Stimulated activated CD8-positive, alpha-beta memory T cell treated with anti-CD3 and anti-CD28 coated beads, Interleukin-15, amount 100 ng/mL, for 48 hours (primary cell): Measurements from ENCODE around the gene NQO2.
"Not testable (repeated sequence)": the region's sequence is repeated elsewhere in the genome, so short reads cannot be mapped to it uniquely, and the experiment has no call there.

ENCODE experiments used
- DNase-seq, 2 donors: peaks; one replicate each; pipeline ENCODE4 v3.0.0-alpha.2; 2020; ENCODE audit warnings: low read depth in 2 of 2

The NQO2 gene

DNA sequence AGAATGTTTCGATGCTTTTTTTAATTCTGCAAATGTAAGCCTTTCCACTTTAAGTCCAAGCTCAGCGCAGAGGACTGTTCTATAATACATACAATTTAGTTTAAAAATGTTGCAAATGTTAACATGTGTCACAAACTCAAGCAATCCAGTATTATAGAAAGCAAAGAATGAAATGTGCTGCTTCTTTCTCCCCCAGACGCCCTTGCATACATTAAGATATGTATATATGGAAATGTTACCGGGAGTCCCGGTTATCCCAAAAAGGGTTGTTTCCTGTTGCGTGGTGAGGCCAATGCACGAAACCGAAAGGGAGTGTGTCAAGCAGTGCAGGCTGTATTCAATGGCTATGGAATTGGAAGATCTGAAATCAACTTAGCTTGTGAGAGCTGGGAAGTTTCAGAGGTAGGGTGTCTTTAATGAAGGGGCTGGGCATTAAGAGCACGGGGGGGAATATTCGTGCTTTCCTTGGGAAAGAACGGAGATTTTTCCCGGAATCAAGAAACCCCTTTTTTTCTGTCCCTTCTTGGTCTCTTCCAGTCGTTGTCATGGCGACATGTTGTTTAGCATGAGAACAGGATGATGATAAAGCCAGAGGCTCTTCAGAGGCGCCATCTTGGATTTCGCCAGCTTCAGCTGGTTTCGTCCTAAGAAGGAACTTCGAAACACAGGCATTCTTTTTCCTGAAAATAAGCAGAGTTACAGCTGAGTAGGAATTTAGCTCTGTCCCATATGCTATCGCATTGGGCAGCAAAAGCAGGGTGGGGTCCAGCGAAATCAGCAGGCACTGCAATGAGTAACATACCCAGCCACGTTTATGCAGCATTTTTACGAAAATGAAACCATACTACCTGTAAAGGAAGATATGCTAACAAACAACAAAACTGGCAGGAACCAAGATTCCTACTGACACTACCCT, 10.1 kb upstream of the NQO2 start:
- peak; percentile 53 to 60 for DNase-seq

DNA sequence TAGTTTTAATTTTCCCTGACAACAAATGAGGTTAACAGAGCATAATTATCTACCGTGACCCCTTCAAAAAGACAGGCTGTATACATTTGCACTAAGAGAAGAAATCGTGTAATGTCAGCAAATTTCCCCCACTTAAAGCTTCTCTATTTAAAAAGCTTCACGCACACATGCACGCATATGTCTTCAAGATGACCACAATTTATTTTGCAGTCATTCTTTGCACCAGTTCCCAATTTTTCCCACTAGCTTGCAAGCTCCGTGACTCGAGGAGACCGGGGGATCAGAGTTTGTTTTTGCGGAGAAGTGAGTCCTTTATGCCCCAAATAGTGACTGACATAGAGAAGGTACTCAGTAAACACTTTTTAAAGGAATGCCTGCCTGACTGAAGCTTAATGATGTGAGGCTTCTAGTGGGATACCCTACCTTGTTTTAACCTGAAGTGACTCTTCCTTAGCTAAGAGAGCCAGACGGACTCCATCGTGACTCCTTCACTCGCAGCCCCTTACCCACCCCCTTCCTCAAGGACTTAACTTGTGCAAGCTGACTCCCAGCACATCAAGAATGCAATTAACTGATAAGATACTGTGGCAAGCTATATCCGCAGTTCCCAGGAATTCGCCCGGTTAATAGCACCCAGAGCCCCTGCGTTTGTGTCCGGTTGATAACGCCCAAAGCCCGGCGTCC, 9.3 kb upstream of the NQO2 start:
- no peak for DNase-seq

DNA sequence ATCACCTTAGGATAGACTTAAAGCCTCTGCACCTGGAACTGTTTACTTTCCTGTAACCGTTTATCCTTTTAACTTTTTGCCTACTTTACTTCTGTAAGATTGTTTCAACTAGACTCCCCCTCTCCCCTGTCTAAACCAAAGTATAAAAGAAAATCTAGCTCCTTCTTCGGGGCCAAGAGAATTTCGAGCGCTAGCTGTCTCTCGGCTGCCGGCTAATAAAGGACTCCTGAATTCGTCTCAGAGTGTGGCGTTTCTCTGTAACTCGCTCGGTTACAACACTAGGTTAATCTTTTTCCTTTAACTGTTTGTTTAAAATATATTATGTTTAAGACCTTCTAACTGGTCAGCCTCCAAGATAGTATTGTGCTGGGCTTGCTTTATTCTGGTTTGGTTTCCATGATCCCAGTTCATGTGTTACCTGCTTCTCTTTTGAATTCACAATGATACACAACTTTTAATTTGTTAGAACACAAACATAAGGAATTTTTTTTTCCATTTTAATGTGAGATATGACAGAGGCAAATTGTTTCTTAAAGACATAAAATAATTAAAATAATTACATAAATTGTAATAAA, 8.7 kb upstream of the NQO2 start:
- DNase-seq, result no peak

DNA sequence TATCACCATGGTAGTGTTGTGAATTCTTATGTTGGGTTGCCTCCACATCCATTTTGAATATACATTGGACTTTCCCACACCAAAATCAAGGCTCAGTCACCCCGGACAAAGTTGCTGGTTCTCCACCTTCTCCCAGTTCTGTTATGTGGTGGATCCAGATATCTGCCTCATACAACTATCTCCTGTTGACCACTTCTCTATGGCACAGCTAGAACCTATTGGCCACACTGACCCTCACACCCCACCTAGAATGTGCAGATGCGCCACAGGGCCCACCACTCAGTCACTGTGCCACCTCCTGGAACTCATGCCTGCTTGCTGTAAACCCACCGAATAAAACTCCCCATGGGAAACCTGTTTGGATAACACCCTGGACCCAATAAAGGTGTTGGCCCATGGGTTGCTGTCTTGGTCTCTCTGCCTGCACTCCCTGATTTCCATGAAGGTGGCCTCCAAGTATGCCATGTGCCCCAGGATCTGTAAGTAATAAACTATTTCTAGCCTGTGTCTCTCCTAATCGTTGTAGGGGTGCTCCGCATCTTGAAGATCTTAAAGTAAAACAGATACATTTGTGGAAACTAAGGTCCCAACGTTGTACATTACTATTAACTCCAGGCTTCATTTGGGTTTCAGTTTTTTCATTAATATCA, 7.2 kb upstream of the NQO2 start:
- no peak for DNase-seq

DNA sequence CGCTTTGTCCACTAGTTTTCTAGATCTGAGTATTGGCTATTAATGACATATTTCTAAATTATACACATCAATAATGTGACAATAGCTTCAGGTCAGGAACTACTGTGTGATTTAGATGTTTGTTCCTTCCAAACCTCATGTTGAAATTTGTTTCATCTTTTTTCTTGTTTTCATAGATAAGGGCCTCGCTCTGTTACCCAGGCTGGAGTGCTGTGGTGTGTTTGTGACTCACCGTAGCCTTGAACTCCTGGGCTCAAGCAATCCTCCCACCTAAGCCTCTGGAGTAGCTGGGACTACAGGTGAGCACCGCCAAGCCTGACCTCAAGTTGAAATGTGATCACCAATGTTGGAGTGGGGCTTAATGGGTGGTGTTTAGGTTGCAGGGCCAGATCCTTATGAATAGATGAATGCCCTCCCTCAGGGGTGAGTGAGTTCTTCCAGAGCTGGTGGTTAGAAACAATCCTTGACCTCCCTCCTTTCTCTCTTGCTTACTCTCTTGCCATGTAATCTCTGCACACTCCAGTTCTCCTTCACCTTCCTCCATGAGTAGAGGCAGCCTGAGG, 5.9 kb upstream of the NQO2 start:
- DNase-seq, result no peak

DNA sequence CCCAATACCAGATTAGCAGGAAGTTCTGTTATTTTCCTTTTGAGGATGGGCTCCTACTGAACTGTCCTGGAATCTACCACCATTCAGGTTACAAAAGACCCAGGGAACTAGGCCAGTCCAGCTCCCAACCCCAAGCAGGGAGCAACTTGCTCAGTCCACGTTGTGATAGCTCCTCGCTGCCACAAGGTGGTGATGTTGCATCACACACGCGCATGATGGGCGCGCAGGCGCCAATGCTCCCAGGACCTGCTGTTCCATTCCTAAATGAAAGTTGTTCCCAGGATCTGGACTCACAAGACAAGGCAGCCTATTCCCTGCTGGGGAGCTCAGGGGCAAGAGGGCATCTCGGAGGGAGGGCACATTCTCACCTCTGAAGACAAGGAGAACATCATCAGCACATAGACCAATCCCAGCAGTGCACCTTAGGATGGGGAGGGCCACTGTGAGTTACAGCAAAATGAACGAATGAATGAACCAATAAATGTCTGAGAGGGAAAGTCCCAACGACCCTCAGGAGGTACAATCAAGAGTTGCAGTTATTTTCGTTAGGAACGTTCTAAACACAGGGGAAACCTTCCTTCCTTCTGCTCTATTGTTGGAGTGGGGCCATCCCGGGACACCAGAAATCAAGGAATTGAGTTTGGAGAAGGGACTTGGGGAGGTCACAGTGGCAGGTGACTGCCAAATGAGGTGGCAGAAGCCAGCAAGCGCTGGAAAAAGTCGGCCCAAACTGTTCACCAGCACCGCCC, 1.3 kb upstream of the NQO2 start:
- DNase-seq, result not testable (repeated sequence)

DNA sequence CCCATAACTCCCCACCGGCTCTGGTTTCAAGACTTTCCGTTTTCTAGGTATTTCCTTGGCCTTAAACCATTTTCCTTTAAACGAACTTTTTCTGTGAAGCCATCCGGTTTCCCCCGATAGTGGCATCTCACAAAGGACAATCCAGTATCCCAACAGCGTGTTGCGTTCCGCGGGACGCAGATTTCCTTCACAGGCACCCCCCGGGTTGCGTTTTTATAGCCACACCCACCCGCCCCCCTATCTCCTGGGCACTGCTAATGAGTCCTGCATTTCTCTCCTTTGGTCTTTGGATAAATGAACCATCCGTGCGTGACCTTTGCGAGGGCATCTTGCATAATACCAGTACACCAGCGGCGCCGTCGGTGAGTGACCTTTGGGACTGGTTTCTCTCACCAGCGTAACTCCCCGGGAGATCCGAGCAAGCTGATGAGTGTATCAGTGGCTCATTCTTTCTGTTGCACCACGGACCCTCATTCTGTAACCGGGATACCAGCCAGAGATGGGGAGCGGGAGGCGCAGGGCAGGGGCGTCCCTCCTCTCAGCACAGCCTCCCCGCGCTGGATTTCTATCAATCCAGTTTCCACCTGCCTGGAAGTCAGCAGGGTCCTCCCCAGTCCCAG, 586 bp upstream of the NQO2 start:
- DNase-seq, result peak in 1 of 2 donors; percentile 58

DNA sequence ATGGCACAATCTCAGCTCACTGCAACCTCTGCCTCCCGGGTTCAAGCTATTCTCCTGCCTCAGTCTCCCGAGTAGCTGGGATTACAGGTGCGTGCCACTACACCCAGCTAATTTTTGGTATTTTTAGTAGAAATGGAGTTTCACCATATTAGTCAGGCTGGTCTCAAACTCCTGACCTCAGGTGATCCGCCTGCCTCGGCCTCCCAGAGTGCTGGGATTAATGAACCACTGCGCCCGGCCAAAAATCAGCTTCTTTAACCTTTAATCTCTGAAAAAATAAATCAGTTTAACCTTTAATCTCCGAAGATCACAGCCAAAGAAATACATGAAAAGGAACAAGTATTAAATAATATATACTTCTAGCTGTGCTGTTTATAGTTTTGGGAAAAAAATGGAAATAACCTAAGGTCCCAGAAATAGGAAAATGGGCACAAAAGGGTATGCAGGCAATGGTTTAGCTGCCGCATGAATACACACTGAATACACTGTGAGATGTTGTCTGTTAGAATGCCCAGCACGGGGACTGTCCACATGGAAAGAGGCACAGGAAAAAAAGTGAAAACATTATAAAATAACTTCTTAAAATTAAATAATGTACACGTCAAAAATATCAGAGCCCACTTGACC, 1.6 kb downstream of the NQO2 start:
- no peak for DNase-seq

DNA sequence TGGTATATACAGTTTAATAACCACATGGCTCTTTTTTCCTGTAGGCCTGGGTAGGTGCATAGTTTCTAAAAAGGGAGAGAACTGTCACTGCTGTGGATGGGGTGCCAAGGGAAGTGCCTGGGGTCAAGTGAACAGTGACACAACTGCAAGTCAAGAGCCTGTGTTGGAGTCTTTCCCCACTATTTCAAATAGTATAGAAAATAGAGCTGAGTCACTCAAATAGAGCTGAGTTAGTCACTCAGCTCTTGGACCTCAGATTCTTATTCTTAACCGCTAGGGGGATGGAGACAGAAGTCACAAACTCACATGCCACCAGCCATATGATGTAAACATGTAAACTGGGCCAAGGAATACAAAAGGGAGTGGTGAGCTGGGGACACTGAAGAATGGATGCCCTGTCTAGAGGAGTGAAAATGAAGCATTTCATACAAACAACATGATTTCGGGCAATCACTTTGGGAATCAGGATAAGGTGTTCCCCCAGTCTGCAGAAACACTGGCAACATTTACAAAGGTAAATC, 2.1 kb downstream of the NQO2 start:
- DNase-seq, result no peak

DNA sequence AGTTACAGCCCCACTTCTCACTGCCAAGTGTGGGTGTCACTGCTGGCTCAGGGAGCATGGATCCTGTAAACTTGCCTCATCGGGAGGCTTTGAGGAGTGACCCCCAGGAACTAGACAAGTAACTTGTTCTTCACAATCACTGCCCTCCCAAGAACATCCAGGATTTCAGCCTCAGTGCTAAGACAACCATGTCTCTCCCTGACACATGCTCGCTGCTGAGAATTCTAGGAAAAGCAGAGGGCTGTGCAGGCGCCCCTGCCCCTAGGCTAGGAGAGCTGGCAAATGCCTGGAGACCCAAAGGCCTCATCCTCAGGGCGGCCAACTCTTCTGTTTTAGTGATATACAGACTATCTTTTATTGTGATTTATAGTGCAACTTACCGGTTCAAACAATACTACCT, 3.5 kb downstream of the NQO2 start:
- DNase-seq, result not testable (repeated sequence)

DNA sequence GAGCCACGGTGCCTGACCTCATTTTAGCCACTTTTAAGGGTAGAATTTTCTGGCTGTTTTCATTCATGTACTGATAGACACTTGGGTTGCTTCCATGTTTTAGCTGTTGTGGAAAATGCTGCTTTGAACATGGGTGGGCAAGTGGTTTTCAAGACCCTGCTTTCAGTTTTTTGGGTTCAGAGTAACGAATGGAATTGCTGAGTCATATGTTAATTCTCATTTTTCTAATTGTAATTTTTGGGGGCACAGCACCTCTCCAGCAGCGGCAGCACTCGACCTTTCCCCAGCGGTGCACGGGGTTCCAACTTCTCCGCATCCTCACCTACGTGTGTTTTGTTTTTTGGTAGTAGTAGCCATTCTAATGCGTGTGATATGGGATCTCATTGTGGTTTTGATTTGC, 5.4 kb downstream of the NQO2 start:
- DNase-seq, result no peak

DNA sequence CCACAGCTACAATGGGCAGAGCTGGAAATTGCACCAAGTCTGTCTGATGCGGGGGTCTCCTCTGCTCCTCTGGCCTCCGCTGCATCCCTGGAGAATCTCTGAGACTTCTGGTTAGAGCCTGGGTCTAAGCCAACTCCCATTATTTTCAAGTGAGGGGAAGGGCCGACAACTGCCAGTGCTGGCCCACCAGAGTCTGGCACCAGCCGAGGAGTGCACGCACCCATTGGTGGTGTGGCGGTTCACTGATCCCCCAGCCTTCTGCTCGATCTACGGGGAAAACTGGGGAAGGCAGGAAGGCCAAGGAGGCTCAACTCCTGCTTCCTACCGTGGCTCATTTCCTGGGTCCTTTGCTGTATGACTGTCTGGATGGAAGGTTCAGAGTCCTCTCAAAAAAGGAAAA, 6.2 kb downstream of the NQO2 start:
- DNase-seq, result no peak

DNA sequence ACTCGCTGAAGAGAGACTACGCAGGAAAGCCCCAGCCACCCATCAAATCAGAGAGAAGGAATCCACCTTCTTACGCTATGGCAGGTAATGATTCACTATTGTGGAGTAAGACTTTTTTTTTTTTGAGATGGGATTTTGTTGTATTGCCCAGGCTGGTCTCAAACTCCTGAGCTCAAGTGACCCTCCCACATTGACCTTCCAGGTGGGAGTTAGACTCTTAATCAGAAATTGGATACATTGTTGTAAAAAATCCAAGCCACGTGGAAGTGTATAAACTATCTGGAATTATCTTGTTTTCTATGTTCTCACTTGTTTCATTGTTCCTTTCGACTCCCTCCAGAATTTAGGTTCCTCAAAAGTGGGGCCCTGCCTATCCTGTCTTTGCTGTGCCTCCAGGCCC, 6.8 kb downstream of the NQO2 start:
- DNase-seq, result no peak

DNA sequence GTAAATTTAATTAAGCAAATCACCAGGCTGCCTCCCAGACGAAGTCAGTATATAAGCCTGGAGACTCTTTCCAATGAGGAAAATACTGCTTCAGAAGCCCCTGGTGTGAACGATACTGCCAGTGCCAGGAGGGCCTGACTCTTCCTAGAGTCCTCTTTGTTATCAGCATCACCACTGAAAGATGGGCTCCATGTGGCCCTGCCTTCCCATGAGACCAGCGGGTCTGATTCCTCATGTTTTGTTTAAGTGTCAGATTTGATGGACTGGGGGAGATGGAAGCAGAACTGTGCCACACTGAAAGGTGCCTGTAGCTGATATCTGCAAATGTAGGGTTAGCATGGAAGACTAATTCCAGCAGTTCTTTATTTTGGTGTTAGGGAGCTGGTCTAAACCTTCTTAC, 7.9 kb downstream of the NQO2 start:
- DNase-seq, result no peak

DNA sequence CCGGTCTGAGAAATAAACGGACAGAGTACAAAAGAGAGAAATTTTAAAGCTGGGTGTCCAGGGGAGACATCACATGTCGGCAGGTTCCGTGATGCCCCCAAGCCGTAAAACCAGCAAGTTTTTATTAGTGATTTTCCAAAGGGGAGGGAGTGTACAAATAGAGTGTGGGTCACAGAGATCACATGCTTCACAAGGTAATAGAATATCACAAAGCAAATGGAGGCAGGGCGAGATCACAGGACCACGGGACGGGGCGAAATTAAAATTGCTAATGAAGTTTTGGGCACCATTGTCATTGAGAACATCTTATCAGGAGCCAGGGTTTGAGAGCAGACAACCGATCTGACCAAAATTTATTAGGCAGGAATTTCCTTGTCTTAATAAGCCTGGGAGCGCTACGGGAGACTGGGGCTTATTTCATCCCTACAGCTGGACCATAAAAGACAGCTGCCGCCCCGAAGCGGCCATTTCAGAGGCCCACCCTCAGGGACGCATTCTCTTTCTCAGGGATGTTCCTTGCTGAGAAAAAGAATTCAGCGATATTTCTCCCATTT, 9.1 kb downstream of the NQO2 start:
- DNase-seq, result not testable (repeated sequence)

DNA sequence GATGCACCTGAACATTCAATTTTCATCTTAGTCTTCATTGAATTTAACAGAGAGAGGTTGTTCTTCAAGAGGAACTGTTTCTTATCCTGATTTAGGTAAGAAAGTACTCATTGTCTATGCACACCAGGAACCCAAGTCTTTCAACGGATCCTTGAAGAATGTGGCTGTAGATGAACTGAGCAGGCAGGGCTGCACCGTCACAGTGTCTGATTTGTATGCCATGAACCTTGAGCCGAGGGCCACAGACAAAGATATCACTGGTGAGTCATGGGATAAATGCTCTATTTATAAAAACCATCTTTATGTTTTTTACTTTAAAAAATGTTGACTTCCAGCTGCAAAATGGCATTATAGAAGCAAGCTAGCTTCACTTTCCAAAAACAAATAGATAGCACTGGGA, 10.2 kb downstream of the NQO2 start:
- no peak for DNase-seq

DNA sequence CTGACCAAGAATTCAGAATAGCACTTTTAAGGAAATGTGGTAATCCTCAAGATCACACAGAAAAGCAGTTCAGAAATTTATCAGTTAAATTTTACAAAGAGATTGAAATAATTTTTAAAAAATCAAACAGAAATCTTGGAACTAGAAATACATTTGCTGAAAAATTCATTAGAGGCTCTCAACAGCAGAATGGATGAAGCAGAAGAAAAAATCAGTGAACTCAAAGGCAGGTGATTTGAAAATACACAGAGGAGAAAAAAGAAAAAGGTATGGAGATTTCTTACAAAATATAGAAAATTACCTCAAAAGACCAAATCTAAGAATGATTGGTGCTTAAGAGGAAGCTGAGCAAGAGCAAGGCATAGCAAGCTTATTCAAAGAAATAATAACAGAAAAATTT, 11.5 kb downstream of the NQO2 start:
- no peak for DNase-seq

DNA sequence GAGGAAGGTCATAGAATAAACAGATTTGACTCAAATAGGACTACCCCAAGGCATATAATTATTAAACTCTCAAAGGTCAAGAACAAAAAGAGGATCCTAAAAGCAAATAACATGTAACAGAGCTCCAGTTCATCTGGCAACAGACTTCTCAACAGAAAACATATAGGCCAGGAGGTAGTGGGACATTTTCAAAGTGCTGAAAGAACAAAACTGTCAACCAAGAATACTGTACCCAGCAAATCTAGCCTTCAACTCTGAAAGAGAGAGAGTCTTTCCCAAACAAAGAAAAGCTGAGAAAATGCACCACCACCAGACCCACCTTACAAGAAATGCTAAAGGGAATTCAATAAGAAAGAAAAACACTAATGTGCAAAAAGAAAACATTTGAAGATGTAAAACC, 11.9 kb downstream of the NQO2 start:
- DNase-seq, result no peak

DNA sequence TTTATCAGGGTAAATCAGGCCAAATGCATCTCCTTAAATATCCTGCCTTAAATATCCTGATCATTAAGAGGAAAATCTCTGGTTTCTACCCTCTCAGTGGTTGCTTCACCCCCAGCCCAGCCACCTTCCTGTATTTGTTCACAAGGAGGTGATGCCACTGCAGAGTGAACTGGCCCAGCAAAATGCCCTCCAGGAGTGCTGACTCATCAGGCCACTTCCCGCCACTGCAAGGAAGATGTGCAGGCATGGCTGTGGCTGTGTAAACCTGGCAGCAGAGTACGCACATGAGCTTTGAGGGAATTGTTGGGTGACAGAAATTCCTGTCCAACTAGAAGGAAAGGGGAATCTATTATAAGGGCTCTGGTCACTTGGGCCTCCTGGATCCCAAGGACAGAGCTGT, 13.8 kb downstream of the NQO2 start:
- no peak for DNase-seq
